GM21360 (cell line): Measurements from ENCODE around the gene FBXW7.

Source experiments
- ATAC-seq: cut with Tn5 transposase; IDR thresholded peaks from one replicate; pipeline ENCODE4 v1.9.1; 2021; ENCODE audit warnings: mild to moderate bottlenecking, moderate library complexity; ENCODE audit not compliant: unreplicated experiment

FBXW7 gene

DNA sequence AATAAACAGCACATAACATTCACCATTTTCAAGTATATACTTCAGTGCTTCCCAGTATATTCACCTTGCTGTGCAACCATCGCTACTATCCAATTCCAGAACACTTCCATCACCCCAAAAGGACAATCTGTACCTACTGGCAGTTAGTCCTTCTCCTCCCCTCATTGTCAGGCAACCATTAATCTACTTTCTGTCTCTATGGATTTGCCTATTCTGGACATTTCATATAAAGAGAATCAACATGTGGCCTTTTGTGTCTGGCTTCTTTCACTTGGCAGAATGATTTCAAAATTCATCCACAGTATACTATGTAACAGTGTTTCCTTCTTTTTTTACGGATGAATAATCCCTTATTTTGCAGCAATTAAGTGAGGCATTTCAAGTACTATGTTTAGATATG, 189.4 kb downstream of the FBXW7 start:
- ATAC-seq: no peak

DNA sequence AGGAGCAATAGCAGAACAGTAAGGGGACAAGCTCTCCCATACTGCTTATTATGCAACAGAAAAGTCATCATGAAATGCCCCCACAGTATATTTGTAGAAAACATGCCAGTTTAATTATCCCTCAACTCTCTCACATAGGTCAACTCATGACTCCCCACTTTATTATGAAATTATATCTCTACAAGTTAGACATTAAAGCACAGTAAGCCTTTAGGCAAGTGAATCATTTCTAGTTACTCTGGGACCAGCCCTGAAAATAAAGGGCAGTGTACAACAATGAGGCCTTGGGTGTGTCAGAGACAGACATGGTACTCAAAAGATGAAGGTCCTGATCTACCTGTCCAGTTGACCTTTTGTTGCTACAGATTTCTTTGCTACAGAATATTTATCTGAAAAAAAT, 191.9 kb downstream of the FBXW7 start:
- no peak for ATAC-seq

DNA sequence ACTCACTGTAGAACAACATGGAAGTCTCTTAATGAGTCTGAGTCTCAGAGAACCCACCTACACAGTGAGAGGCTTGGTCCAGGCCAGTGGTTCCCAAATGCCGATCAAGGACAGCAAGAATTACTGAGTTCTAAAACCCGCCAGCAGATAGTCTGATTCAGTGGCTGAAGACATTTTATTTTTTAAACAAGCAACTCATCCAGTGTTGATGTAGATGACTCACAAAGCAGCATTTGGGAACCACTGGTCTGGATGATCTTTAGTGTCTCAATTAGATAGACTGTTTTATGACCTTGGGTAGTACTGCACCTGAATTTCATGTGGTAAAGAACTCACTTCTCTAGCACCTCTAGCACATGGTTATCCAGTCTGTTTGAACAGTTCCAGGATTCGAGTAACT, 193.6 kb downstream of the FBXW7 start:
- no peak for ATAC-seq

DNA sequence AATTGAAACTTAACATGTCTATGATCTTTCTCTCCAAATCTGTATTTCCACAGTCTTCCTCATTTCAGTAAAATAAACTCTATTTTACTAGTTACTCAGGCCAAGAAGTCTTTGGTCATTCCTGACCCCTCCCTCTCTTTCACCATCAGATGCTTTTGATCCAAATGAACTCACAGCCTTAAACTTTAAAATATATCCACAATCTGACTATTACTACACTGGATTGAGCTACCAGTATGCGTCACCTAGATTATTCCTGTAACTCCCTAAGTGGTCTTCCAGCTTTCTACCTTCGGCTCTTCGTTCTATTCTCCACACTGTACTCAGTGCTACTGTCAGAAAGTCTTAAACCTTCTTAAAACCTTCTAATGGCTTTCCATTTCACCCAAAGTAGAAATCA, 195.1 kb downstream of the FBXW7 start:
- no peak for ATAC-seq

DNA sequence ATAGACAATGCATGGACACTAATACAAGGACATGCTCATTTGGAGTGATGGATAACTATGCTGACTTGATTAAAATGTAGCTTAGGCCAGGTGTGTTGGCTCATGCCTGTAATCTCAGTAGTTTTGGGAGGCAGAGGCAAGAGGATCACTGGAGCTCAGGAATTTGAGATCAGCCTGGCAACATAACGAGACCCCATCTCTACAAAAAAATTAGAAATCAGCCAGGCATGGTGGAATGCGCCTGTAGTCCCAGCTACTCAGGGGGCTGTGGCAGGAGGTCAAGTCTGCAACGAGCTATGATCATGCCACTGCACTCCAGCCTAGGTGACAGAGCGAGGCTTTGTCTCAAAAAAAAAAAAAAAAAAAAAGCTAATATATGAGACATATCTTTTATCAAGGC, 196.3 kb downstream of the FBXW7 start:
- ATAC-seq: no peak

DNA sequence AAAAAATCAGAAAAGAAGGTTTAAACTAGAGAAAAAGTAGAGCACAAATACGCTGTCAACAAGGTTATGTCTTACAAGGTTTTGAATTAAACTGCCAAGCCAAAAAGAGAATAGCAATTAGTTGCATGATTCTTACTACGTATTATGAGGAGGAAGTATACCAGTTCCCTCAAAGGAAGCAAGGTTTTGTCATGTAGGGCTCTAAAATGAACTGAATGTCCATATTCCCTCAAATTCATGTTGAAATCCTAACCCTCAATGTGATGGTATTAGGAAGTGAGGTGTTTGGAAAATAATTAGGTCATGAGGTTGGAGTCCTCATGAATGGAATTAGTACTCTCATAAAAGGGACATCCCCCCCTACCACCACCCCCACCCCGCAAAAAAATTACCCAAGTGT, 201.0 kb downstream of the FBXW7 start:
- ATAC-seq: no peak

DNA sequence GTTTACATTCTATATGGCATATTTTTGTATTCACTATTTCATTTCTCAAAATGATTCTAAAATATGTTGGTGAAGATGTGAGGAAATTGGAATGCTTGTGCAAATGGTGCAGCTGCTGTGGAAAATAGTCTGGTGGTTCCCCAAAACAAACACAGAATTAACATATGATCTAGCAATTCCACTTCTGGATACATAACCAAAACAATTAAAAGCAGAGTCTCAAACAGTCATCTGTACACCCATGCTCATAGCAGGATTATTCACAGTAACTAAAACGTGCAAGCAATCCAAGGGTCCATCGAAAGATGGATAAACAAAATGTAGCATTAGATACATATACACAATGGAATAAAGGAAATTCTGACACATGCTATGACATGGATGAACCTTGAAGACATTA, 204.8 kb downstream of the FBXW7 start:
- ATAC-seq: no peak

DNA sequence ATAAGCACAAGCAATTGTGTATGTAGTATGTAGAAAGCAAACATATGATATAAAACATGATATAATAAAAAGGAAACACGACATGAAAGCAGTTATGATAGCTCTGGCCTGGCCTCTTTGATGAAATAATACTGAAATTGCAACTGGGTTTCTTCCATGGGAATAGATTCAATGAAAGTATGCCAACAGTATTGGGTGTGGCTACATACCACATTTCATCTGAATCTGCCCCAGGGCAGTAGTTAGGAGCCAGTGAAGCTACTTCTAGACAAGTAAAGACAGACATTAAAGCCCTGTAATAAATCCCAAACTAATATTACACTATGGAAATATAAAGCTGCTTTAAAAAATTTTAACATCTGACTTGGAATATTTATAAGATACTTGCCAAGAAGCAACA, 207.3 kb downstream of the FBXW7 start:
- ATAC-seq: no peak

DNA sequence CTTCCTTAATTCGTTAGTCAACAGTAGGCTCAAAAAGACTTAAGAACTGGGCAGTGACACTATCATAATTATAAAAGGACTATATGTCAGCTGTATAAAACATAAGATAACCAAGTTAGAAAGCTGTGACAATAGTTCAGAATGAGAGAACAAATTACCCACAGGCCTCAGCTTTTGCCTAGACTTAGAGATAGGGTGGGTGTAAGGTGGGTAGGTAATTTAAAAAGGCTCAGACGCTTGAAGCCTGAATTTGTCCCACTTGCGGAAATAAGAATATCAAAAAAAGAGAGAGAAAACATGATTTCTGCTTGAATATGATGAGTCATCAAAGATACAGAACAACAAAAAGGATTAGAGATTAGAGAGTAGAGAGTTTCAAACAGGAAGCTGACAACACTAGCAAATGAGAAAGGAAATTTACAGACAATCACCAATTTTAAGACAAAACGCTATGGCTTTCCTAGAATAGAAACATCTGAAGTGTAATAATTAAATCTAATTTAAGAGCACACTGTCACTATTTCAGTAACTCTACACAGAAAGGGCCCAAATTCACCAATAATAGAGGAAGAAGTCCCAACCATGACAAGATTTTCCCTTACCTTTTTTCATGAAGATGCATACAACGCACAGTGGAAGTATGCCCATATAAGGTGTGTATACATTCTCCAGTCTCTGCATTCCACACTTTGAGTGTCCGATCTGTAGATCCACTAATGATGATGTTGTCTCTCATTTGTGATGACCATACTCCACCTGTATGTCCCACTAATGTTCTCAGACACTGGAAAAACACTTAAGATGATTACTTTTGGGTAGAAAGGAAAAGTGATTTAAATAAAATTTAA, 208.1 kb downstream of the FBXW7 start:
- ATAC-seq: no peak

DNA sequence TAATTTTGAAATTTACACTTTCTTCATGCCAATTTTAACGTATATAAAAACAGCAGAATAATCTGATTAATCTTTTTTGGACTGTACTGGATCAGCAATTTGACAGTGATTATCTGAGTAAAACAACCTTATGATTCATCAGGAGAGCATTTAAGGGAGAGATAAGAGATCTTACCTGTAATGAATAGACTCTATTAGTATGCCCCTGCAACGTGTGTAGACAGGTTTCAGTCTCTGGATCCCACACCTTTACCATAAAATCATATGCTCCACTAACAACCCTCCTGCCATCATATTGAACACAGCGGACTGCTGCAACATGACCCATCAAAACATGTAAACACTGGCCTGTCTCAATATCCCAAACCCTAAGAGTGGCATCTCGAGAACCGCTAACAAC, 210.1 kb downstream of the FBXW7 start:
- no peak for ATAC-seq

DNA sequence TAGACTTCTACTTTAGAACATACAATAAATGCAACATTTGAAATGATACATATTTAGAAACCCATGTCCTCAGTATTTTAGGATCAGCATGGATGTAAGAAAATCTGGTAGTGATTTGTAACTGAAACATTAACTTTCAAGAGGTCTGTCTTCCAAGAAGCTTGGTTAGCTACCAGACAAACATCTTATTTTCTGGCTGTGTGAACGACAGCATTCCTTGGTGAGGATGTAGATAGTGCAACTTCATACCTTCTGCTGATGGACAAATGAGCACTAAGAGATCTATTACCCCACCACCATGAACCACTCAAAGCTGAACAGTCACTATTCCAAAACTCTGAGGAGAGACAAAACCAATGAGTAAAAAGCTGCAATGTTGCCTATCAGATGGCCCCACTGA, 212.7 kb downstream of the FBXW7 start:
- ATAC-seq: no peak

DNA sequence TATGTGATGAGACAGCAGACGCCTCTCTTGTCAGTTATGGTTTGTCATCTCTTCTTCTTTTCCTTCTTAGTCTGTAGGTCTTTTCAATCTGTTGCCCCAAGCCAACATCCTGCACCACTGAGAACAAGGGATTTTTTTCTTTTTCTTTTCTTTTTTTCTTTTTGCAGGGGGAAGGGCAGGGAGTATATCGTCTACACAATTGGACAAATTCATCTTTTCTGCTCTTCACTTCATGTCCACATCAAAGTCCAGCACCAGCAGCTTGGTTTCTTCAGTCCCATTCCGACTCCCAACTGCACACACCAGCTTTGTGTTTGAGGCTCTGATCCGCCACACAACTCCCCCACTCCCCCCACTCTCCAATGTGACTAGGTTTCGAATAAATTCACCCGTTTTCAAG, 213.2 kb downstream of the FBXW7 start:
- ATAC-seq: no peak

DNA sequence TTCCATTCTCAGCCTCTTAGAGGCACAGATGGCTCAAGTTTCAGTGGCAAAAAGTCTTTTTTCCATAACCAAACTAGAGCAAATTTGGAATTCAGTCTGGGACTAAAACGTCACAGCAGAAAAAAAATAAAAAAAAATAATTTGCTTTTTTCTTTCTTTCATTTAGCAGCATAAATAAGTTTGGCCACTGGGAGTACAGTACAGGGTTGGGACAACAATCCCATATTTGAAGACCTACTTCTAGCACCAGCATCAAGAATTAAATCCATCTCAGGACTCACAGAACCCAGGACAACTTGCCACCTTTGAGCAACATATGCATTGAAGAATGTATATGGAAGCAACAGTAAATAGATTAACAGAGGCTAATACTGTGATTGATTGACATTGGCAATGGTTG, 214.0 kb downstream of the FBXW7 start:
- ATAC-seq: no peak

DNA sequence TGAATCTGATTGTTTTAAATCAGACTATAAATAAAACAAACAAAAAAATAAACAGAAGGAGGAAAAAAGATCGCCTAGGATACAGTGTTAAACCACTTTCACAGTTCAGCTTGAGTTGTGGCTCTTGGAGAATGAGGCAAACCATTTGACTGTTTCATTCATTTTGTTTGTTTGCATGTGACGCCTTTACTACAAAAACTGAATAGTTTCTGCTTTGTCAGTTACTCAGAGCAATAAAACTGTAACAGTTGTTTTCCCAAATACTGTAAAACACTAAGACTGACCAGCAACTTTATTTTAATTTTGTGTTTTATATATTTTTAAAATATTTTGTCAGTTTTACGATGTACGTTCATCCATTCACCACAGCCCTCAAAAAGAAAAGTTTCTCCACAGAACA, 214.5 kb downstream of the FBXW7 start:
- ATAC-seq: no peak

DNA sequence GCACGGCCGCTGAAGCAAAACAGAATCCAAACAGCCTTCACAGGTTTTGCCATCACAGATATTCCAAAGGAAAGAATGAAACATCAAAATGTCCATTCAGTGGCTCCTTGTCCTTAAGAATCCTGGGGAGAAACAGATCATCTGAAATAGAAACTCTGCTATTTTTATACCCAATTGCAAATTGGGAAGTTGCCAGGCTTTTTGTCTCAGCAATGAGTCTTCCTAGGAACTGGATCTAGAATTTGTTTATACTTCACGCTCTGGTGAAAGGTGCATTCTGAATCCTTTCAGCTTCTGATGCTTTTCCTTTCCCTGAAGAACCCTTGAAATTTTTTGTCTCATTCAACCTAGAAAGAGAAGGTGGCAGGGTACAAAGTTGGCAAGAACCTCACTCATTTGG, 218.9 kb downstream of the FBXW7 start:
- ATAC-seq: no peak

DNA sequence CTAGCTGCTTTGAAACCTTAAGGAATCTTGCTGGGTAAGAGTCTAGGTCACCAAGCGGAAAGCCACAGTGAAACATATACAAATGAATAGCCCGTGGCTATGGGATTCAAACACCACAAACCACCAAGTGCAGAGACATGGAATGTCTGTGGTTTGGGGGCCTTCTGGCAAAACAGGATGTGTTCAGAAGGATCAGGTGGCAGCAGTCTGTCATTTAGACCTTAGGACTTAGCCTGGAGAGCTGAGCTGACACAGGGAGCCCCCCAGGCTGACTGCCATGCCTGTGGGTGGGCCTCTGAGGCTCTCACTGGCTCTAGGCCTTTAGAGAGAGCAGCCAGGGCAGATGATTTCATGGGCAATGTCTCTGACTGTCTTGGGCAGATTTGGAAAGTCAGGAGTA, 225.6 kb downstream of the FBXW7 start:
- ATAC-seq: no peak

DNA sequence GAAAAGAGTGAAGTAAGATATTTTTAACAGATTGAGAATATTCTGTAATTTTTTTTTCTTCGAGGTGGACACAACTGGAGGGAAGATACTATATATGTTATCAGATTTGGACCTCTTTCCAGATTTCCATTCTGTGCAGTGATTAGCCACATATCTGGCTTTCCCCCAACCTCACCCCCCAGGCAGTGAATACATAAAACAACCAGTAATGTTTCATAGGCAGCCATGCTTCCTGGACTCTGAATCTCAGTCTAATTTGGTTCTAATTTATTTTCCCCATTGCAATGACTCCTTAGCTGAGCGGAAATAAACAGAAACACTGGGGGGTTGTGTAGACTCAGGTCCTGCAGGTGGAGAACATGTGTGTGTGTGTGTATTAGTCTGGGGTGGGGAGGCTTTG, 226.5 kb downstream of the FBXW7 start:
- ATAC-seq: no peak

DNA sequence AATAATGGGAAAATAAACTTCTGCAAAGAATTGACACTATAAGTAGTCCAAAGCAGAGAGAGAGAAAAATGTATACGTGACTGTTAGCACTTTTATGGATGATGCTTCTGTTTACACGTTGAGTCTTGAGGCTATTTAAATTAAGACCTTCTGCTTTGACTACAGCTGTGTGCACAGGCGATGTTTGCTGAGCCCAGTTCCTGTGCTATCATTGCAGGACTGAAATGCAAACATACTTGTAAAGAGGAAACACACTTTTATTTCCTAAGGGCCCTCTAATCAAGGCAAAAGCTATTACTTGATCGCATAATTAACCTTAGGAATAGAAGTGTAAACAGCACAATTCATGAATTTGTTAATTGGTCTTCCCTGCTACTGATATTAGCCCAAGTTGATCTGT, 226.9 kb downstream of the FBXW7 start:
- ATAC-seq: no peak

DNA sequence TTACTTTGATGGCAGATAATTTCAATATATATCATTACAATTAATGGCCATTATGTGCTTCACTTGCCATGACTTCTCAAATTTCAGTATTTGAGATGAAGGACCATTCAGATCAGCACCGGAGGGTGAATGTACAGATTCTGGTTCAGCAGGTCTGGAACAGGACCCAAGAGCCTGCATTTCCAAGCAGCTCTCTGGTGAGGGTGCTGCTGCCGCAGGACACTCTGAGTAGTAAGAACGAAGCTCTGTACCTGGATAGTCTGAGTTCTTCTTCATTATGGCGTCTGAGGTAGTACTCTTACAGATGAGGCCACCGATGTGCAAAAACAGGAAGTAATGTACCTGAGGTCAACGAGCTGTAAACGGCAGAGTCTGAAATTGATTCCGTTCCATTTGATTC, 228.2 kb downstream of the FBXW7 start:
- ATAC-seq: no peak

DNA sequence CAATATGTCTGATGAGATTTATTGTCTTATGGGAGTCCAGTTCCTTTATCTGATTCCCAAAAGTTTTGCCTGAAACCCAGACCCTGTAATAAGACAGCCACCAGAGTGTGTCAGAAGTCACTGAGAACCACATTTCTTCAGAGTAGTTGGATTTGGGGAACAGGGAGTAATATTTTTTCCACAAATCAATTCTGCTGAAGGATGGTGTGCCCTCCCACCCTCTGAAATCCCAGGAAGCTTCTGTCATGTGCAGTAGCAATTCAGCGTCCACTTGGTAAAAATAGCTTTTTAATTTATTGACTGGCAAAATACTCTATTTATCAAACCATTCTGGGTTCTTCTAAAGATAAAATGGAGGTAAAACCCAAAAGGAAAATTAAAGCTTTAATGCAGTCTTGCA, 229.4 kb downstream of the FBXW7 start:
- ATAC-seq: no peak

DNA sequence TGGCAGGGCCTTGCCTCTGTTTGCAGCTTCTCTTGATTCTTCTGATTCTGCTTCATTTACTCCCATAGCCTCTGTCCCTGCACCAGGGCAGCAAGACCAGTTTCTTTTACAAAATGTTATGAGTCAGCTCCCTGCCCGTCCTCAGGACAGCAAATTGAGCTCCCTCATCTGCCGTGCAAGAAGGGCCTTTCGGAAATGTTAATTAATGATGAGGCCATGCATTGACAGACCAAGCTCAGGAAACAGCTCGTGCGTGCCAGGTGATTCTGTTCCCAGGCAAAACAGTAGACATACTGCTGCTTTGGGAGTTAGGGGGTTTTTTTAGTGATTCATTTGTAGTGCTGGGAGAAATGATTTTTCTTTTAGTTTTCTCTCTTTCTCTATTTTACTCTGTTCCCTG, 231.7 kb downstream of the FBXW7 start:
- peak; percentile 49 for ATAC-seq

DNA sequence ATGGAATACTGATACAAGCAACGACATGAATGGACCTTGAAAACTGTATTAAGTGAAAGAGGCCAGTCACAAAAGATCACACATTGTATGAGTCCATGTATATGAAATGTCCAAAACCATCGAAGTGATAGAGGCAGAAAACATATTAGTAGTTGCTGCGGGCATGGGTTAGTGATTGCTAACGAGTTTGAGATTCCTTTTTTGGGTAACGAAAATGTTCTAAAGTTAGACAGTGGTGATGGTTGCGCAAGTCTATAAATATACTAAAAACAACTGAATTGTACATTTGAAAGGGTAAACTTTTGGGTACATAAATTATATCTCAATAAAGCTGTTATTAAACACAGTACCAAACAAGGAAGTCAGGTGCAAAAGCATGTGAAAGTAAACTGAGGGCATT, 234.5 kb downstream of the FBXW7 start:
- ATAC-seq: no peak

DNA sequence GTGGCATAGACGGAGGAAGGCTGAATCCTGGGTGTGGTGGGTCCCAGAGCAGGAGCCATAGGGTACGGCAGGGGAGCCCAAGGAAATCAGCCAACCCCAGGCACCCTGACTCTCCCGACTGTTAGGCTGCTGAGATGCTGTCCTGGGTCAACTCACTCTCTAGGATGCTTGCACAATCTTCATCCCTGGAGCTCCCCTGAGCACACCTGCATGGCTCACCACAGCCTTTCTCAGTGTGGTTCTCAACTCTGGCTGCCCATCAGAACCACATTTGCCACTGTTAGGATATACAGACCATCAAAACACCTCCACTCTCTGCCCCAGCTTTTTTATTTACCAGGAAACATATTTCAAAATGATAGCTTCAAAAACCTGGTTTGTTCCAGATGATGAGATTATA, 236.3 kb downstream of the FBXW7 start:
- ATAC-seq: no peak
